GM21447 (cell line): ENCODE results near the gene SLC41A3.

Source experiments
- ATAC-seq: cut with Tn5 transposase; IDR thresholded peaks from one replicate; pipeline ENCODE4 v1.9.1; 2021; ENCODE audit not compliant: unreplicated experiment

SLC41A3 gene

DNA sequence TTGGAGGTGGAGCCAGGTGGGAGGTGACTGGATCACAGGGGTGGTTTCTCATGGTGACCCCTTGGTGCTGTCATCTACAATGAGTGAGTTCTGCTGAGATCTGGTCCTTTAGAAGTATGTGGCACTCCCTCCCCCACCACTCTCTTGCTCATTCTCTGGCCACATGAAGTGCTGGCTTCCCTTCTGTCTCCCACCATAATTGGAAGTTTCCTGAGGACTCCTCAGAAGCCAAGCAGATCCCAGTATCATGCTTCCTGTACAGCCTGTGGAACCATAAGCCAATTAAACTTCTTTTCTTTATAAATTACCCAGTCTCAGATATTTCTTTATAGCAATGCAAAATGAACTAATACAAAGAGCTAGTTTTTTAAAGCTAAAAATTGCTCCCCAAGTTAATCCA is 54.7 kb downstream of the SLC41A3 start:
- ATAC-seq = no peak

GRCh38 chr3:126028096-126028495 is 55.8 kb downstream of the SLC41A3 start:
- no peak for ATAC-seq

- no peak for ATAC-seq
These were observed 57.2 kb downstream of the SLC41A3 start for GRCh38 chr3:126026761-126027160.

- ATAC-seq = no peak
These were observed 57.6 kb downstream of the SLC41A3 start for GRCh38 chr3:126026277-126026751.

- ATAC-seq = no peak
These were observed 58.1 kb downstream of the SLC41A3 start for GRCh38 chr3:126025862-126026261.

DNA sequence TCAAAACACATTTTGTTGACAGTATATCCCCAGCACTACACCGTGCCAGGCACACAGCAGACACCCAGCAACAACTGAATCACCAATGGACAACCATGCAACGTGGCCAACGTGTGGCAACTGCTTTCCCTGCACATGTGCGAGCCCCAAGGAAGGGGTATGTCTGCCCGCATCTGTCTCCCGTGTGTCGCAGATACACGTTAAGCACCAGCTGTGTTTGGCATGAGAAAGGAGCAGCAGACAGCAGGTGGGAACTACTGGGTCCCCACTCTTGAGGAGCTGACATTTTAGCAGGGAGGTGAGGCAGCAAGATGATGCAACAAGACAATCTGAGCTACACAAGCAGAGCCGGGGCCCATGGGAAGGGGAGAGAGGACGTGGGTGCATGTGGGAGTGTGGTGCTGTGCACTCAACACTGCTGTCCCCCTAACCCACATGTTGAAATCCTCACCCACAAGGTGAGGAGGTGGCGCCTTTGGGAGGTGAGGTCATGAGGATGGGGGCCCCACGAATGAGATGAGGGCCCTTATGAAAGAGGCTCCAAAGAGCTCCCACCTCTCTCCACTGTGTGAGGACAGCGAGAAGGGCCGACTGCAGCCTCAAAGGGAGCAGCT is 58.7 kb downstream of the SLC41A3 start:
- ATAC-seq = no peak

GRCh38 chr3:126024049-126024854 is 59.7 kb downstream of the SLC41A3 start:
- no peak for ATAC-seq

- ATAC-seq = no peak
These were observed 60.5 kb downstream of the SLC41A3 start for GRCh38 chr3:126023390-126023789.

DNA sequence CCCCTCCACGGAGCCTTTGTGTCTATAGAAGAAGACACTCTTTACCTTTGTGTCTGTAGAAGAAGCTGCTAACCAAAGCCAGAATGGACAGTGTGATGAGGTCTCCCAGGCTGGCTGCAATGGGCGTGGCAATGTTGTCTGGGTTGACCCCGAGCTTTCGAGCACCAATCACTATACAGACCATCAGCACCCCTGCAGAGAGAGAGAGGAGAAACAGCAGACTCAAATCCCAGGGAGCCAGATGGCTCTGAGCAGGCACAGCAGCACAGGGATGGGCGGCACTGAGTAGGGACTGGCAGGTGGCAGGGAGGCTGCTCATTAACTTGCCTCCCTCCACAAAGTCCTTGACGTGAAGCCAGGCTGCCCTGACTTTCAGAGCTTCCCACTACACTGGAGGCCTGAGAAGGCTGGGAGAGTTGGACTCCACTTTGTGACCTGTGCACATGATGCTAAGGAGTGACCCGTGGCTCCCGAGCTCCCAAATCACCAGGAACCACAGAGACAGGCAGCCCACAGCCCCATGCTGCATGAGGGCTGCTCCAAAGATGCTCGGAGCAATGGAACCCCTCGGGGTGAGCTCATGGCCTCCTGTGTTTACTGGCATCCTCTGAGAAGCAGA is 61.1 kb downstream of the SLC41A3 start:
- ATAC-seq = no peak

DNA sequence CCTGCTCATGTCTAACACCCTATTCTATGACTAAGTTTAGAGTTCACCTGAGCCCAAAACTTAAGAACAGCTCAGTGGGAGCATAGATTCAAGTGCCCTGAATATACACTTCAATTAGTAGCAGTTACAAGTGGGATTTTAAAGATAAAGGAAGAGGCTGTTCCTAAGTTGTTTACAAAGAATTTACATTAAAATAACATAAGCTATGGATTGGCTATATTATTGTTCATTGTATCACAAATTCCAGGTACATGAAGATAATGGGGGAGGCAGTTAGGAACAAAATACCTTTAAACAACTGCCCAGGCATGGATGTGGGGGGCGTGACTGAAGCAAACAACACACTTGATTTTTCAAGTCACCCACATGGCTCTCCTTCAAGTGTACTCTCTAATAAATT is 62.2 kb downstream of the SLC41A3 start:
- no peak for ATAC-seq

DNA sequence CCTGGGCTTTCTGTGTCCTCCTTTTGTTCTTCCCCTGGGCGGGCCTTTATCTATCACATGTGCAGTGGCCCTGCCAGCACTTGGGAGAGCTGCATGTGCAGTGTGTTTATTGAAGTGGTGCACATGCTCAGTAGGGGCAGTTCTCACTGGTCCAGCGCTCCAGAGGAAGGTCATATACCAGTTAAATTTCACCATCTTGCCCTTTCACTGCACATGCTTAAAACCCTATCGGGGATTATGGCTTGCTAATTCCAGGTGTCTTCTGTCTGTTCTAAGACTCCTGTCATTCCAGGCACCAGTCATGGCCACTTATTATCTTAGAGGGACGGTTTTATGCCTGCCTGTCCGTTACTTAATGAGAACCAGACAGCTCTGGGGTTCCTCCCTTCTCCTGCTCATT is 62.7 kb downstream of the SLC41A3 start:
- ATAC-seq = no peak

DNA sequence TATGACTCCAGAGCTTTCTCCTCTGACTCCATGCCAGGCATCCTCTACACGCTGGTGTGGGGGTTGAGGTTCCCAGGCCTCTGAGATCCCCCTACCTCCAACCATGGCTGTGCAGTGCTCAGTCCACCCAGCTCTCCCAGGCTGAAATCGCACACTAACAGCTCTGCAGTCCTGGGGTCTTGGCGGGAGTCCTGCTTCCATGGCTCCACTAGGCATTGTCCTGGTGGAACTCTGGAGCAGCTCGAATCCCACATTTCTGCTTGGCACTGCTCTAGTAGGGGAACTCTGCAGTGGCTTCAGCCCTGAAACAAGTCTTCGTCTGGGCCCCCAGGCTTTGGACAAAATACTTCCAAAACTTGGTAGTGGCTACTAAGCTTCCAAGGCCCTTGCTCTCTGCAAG is 64.2 kb downstream of the SLC41A3 start:
- no peak for ATAC-seq

DNA sequence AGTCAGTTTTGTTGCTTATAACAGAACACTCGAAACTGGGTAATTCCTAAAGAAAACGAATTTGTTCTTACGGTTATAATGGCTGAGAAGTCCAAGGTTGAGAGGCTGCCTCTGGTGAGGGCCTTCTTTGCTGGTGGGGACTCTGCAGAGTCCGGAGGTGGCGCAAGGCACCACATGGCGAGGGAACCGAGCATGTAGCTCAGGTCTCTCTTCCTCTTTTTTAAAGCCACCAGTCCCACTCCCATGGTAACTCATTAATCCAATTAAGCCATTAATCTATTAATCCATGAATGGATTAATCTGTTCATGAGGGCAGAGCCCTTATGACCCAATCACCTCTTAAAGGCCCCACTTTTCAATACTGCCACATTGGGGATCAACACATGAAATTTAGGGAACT is 64.9 kb downstream of the SLC41A3 start:
- ATAC-seq = no peak

DNA sequence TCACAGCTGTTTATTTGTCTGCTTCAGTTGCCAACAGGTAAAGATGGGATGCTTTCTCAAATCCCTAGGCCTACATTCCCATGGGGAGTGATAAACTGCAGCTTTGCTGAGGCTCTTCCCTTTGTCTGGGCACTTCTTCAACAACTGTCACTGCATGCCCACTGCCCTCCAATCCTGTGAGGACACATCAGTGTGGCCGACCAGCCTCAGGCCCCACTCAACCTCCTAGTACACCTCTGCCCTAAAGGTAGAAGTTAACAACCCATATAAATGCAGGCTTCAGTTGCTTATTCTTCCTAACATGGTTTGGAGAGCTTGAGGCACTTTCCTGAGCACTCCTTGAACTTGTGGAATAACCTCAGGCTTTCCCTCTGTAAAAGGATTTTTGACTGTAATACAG is 65.4 kb downstream of the SLC41A3 start:
- ATAC-seq = no peak

DNA sequence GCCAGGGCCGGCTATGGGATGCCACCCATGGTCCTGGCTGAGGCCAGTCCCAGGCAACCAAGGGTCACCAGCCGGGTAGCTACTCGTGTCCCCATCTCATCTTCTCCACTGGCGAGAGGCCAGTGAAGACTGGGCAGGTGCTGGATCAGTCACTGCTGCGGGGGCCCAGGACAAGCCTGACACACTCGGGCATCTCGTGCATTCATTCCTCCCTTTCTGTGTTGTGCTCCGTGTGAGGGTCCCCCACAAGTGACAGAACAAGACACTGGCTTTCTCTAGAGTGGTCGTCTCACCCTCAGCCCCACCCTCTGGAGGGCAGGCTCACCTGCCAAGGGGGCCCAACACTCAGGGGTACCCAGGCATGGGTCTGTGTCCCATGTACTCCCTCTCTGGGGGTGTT is 66.6 kb downstream of the SLC41A3 start:
- no peak for ATAC-seq

GRCh38 chr3:126016616-126017015 is 67.3 kb downstream of the SLC41A3 start:
- ATAC-seq = no peak

DNA sequence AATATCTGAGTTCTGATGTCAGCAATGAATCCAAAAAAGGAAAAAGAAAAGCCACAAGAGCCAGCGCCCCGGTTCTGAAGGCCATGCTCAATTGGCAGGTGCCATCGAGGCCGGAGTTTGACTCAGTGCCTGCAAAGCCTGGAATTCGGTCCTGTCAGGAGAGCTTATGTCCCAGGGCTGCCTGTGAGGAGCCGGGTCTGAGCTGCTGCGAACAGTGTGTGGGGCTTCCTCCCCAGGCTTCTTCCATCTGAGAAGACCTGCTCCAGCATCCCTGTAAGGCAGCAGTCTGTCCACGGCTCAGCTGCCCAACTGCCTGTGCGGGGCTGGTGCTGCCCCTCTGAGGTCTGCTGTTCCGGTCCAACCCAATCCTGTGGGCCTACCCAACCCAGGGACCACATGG is 68.8 kb downstream of the SLC41A3 start:
- no peak for ATAC-seq

- no peak for ATAC-seq
These were observed 69.7 kb downstream of the SLC41A3 start for GRCh38 chr3:126014252-126014651.

GRCh38 chr3:126013751-126014156 is 70.2 kb downstream of the SLC41A3 start:
- ATAC-seq = no peak

DNA sequence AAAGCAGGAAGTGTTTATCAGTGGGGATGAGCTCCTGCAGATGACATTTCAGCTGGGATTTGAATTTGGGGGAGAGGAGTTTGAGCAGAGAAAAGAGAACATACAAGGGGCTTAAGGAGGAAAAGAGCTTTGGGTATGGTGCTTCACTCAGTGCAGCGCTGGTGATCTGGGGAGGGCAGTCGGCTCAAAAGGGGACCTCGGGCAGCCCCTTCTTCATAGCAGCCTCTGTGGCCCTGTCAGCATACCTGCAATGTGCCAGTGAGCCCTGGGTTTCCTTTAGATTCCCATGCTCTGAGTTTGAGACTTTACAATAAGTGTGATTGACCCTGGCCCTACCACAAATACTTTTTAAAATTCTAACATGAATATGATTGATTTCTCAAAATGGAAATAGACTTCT is 74.7 kb downstream of the SLC41A3 start:
- no peak for ATAC-seq

GRCh38 chr3:126008219-126008618 is 75.7 kb downstream of the SLC41A3 start:
- ATAC-seq = no peak

- ATAC-seq = no peak
These were observed 78.0 kb downstream of the SLC41A3 start for GRCh38 chr3:126005951-126006350.
